OCI-LY1 (cell line): ENCODE data around the gene MEAK7.

Source experiments
- H2AFZ ChIP-seq: fragments of 200-600 bp; sonication (generic), shearing (Covaris generic); 2 replicates; pipeline ENCODE4 v1.6.0; 2014; ENCODE audit warnings: antibody characterized with exemption, mild to moderate bottlenecking, low read length
- H3F3A ChIP-seq: fragments of 200-600 bp; sonication (generic), shearing (Covaris generic); 2 replicates; pipeline ENCODE4 v1.6.0; 2014; ENCODE audit warnings: mild to moderate bottlenecking, antibody characterized with exemption, low read length, moderate library complexity; ENCODE audit not compliant: insufficient read depth
- H3K27ac ChIP-seq: fragments of 200-600 bp; sonication (generic); 2 replicates; pipeline ENCODE4 v1.5.1; 2014; ENCODE audit warnings: low read length, mixed run types, mild to moderate bottlenecking, low read depth; ENCODE audit not compliant: poor library complexity, severe bottlenecking
- H3K27me3 ChIP-seq: fragments of 200-600 bp; sonication (generic); 2 replicates; pipeline ENCODE4 v1.6.0; 2014; ENCODE audit warnings: antibody characterized with exemption, mild to moderate bottlenecking, low read length, moderate library complexity; ENCODE audit not compliant: insufficient read depth
- H3K36me3 ChIP-seq: fragments of 200-600 bp; sonication (generic); 2 replicates; pipeline ENCODE4 v1.6.1; 2014; ENCODE audit warnings: mild to moderate bottlenecking, antibody characterized with exemption, low read length, moderate library complexity, mixed read lengths; ENCODE audit not compliant: insufficient read depth
- H3K4me1 ChIP-seq: fragments of 200-600 bp; sonication (generic); 2 replicates; pipeline ENCODE4 v1.5.1; 2014; ENCODE audit warnings: mild to moderate bottlenecking, low read length, moderate library complexity; ENCODE audit not compliant: insufficient read depth, severe bottlenecking
- H3K4me2 ChIP-seq: fragments of 200-600 bp; sonication (generic), shearing (Covaris generic); 2 replicates; pipeline ENCODE4 v1.6.1; 2014; ENCODE audit warnings: low read length
- H3K4me3 ChIP-seq: fragments of 200-600 bp; sonication (generic); 2 replicates; pipeline ENCODE4 v1.5.1; 2014; ENCODE audit warnings: low read length, low read depth, mild to moderate bottlenecking, mixed read lengths; ENCODE audit not compliant: poor library complexity, severe bottlenecking
- H3K79me2 ChIP-seq: fragments of 200-600 bp; shearing (Covaris generic); 2 replicates; pipeline ENCODE4 v1.6.1; 2016; ENCODE audit warnings: mixed run types, low read length, mixed read lengths; ENCODE audit not compliant: insufficient read depth
- H3K9ac ChIP-seq: fragments of 200-600 bp; sonication (generic), shearing (Covaris generic); 2 replicates; pipeline ENCODE4 v1.6.1; 2014; ENCODE audit warnings: mild to moderate bottlenecking, low read length, mixed read lengths
- H3K9me2 ChIP-seq: fragments of 200-600 bp; sonication (generic), shearing (Covaris generic); 2 replicates; pipeline ENCODE4 v1.6.1; 2014; ENCODE audit warnings: low read depth, mild to moderate bottlenecking, low read length, mixed read lengths
- H3K9me3 ChIP-seq: fragments of 200-600 bp; shearing (Covaris generic); 2 replicates; pipeline ENCODE4 v1.6.1; 2014; ENCODE audit warnings: low read length, mixed read lengths
- H4K20me1 ChIP-seq: fragments of 200-600 bp; sonication (generic), shearing (Covaris generic); 2 replicates; pipeline ENCODE4 v1.6.0; 2016; ENCODE audit warnings: mild to moderate bottlenecking, low read length; ENCODE audit not compliant: insufficient read depth
- CTCF ChIP-seq: fragments of 200-600 bp; sonication (generic), shearing (Covaris generic); IDR thresholded peaks from 2 replicates; pipeline ENCODE4 v1.5.1; 2017; ENCODE audit warnings: mild to moderate bottlenecking, antibody characterized with exemption, low read length, moderate library complexity, mixed read lengths
- EZH2 ChIP-seq: fragments of 200-600 bp; sonication (generic), shearing (Covaris generic); IDR thresholded peaks from 2 replicates; pipeline ENCODE4 v1.8.0; 2017; ENCODE audit warnings: borderline replicate concordance, mixed run types, mild to moderate bottlenecking, antibody characterized with exemption, low read length, moderate library complexity, mixed read lengths

Gene MEAK7

GRCh38 chr16:84535851-84536250, 31.4 kb upstream of the MEAK7 start:
- no peak overlapping the region for H2AFZ ChIP-seq
- no peak for TF ChIP-seq EZH2
- no peak for TF ChIP-seq CTCF
- H3K9ac ChIP-seq: no peak overlapping the region
- H3K9me2 ChIP-seq: no peaks in the 10 kb centered on the region
- no peaks in the 10 kb centered on the region for H3K79me2 ChIP-seq
- H3K4me2 ChIP-seq: no peak overlapping the region
- H3K9me3 ChIP-seq: no peaks in the 10 kb centered on the region
- H3K27ac ChIP-seq: no peak overlapping the region
- H3K4me1 ChIP-seq: no peaks in the 10 kb centered on the region
- no peaks in the 10 kb centered on the region for H4K20me1 ChIP-seq
- H3F3A ChIP-seq: no peaks in the 10 kb centered on the region
- peaks cover 19% of the 10 kb centered on the region for H3K27me3 ChIP-seq
- no peaks in the 10 kb centered on the region for H3K36me3 ChIP-seq
- H3K4me3 ChIP-seq: no peak overlapping the region

GRCh38 chr16:84535408-84535807, 30.9 kb upstream of the MEAK7 start:
- H3K4me2 ChIP-seq: no peak overlapping the region
- H3K79me2 ChIP-seq: no peaks in the 10 kb centered on the region
- no peaks in the 10 kb centered on the region for H3F3A ChIP-seq
- peaks cover 23% of the 10 kb centered on the region for H3K27me3 ChIP-seq
- H3K4me3 ChIP-seq: no peak overlapping the region
- H3K9me3 ChIP-seq: no peaks in the 10 kb centered on the region
- no peaks in the 10 kb centered on the region for H3K36me3 ChIP-seq
- H3K9me2 ChIP-seq: no peaks in the 10 kb centered on the region
- H4K20me1 ChIP-seq: no peaks in the 10 kb centered on the region
- H3K27ac ChIP-seq: no peak overlapping the region
- no peak for TF ChIP-seq EZH2
- no peak for TF ChIP-seq CTCF
- H3K9ac ChIP-seq: no peak overlapping the region
- H2AFZ ChIP-seq: no peak overlapping the region
- H3K4me1 ChIP-seq: no peaks in the 10 kb centered on the region

- Histone ChIP-seq H3F3A (no peaks in the 10 kb centered on the region), H3K4me3 (no peak overlapping the region), H3K36me3 (no peaks in the 10 kb centered on the region; the same call in 1 of the 2 replicates), H2AFZ (no peak overlapping the region), H3K4me2 (no peak overlapping the region), H4K20me1 (no peaks in the 10 kb centered on the region), H3K9me2 (no peaks in the 10 kb centered on the region), H3K27me3 (peaks cover 29% of the 10 kb centered on the region), H3K4me1 (no peaks in the 10 kb centered on the region), H3K79me2 (no peaks in the 10 kb centered on the region), H3K27ac (no peak overlapping the region), H3K9ac (no peak overlapping the region), H3K9me3 (peaks cover 5% of the 10 kb centered on the region; the same call in 1 of the 2 replicates)
- TF ChIP-seq CTCF (no peak), EZH2 (no peak)
Observed at GRCh38 chr16:84534815-84535214, 30.4 kb upstream of the MEAK7 start.
